ENCODE measurements around the gene NOTCH1.
"Not testable (repeated sequence)": the region's sequence is repeated elsewhere in the genome, so short reads cannot be mapped to it uniquely, and the experiment has no call there.

The NOTCH1 gene

DNA sequence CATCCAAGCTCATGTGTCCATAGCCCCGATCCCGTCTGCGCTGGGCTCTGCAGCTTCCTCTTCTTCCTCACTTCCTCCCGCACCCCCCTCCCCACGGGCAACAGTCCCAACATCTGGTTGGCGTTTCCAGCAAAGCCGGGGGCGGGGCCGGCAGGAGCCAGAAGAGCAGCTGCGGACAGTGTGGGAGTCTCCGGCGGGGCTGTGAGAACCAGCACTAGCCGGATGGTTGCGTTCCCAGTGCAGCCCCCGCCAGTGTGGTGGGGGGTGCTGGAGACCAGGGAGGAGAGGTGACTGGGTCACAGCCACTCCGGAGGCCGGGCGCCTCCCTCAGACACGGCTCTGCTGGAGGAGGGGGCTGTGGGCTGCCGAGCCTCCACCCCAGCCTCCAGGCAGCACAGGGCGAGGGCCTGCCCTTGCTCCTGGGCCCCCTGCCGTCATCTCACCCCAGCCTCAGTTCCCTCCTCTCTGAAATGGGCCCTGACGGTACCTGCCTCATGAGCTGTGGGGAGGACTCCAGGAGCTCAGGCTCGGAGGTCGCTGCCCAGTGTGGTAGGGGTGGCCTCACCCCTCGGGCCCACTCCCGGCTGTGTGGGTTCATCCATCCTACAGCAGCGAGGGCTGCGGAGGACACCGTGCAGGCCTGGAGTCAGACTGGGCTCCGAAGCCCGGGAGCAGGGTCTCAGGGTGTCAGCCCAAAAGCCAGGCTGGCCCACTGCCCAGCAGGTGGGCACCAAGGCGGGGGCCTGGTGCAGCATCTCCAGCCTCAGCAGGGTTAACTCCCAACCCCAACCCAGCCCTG is 41.5 kb upstream of the NOTCH1 start:
- peaks cover 13 to 23% of the 10 kb centered on the region in 2 donors for H3K4me1 ChIP-seq (ENCODE audit: control insufficient read depth in 2 of 2, insufficient read depth in 2 of 2, low read length in 2 of 2)
- peak overlapping the region in 1 of 2 donors; percentile 9 for H3K27ac ChIP-seq (ENCODE audit: low read depth in 2 of 2, low read length in 2 of 2)
- H3K36me3 ChIP-seq (ENCODE audit: control insufficient read depth in 2 of 2, insufficient read depth in 2 of 2, low read length in 2 of 2): no peaks in the 10 kb centered on the region
- no peak overlapping the region for H3K9ac ChIP-seq (ENCODE audit: low read depth in 1 of 2, low read length in 2 of 2)
- H3K4me3 ChIP-seq (ENCODE audit: low read length in 2 of 2): no peak overlapping the region
- no peaks in the 10 kb centered on the region for H3K27me3 ChIP-seq (ENCODE audit: control insufficient read depth in 2 of 2, insufficient read depth in 2 of 2, low read length in 2 of 2)
- no peaks in the 10 kb centered on the region for H3K9me3 ChIP-seq (ENCODE audit: control insufficient read depth in 2 of 2, low read length in 2 of 2)

GRCh38 chr9:136586391-136586953 is 40.6 kb upstream of the NOTCH1 start:
- Histone ChIP-seq H3K36me3 (ENCODE audit: control insufficient read depth in 2 of 2, insufficient read depth in 2 of 2, low read length in 2 of 2) (no peaks in the 10 kb centered on the region), H3K9me3 (ENCODE audit: control insufficient read depth in 2 of 2, low read length in 2 of 2) (no peaks in the 10 kb centered on the region), H3K4me3 (ENCODE audit: low read length in 2 of 2) (no peak overlapping the region), H3K27me3 (ENCODE audit: control insufficient read depth in 2 of 2, insufficient read depth in 2 of 2, low read length in 2 of 2) (no peaks in the 10 kb centered on the region), H3K9ac (ENCODE audit: low read depth in 1 of 2, low read length in 2 of 2) (no peak overlapping the region), H3K27ac (ENCODE audit: low read depth in 2 of 2, low read length in 2 of 2) (no peak overlapping the region), H3K4me1 (ENCODE audit: control insufficient read depth in 2 of 2, insufficient read depth in 2 of 2, low read length in 2 of 2) (peaks cover 13 to 23% of the 10 kb centered on the region in 2 donors)

GRCh38 chr9:136585531-136586120 is 39.8 kb upstream of the NOTCH1 start:
- no peak overlapping the region for H3K9ac ChIP-seq (ENCODE audit: low read depth in 1 of 2, low read length in 2 of 2)
- H3K27ac ChIP-seq (ENCODE audit: low read depth in 2 of 2, low read length in 2 of 2): no peak overlapping the region
- H3K4me3 ChIP-seq (ENCODE audit: low read length in 2 of 2): no peak overlapping the region
- H3K27me3 ChIP-seq (ENCODE audit: control insufficient read depth in 2 of 2, insufficient read depth in 2 of 2, low read length in 2 of 2): no peaks in the 10 kb centered on the region
- H3K4me1 ChIP-seq (ENCODE audit: control insufficient read depth in 2 of 2, insufficient read depth in 2 of 2, low read length in 2 of 2): peaks cover 10 to 23% of the 10 kb centered on the region in 2 donors
- no peaks in the 10 kb centered on the region for H3K9me3 ChIP-seq (ENCODE audit: control insufficient read depth in 2 of 2, low read length in 2 of 2)
- no peaks in the 10 kb centered on the region for H3K36me3 ChIP-seq (ENCODE audit: control insufficient read depth in 2 of 2, insufficient read depth in 2 of 2, low read length in 2 of 2)

DNA sequence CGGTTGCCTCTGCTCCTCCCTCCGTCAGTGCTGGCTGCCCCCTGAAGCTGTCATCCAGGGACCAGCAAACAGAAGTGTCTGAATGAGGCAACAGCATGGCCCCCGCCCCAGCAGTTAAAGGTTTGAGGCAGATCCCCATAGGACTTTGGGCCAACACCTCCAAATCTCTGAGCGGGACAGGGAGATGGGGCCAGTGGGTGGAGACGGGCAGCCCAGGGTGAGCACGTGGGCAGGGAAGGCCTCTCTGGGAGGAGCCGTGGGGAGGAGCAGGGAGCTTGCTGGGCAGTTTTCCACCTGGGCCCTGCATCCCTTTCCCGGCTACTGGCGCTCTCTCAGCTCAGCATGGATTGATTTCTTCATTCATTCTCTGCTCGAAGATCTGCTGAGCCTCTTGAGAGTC is 39.1 kb upstream of the NOTCH1 start:
- Histone ChIP-seq H3K9me3 (ENCODE audit: control insufficient read depth in 2 of 2, low read length in 2 of 2) (no peaks in the 10 kb centered on the region), H3K9ac (ENCODE audit: low read depth in 1 of 2, low read length in 2 of 2) (no peak overlapping the region), H3K4me3 (ENCODE audit: low read length in 2 of 2) (no peak overlapping the region), H3K27ac (ENCODE audit: low read depth in 2 of 2, low read length in 2 of 2) (no peak overlapping the region), H3K36me3 (ENCODE audit: control insufficient read depth in 2 of 2, insufficient read depth in 2 of 2, low read length in 2 of 2) (no peaks in the 10 kb centered on the region), H3K27me3 (ENCODE audit: control insufficient read depth in 2 of 2, insufficient read depth in 2 of 2, low read length in 2 of 2) (no peaks in the 10 kb centered on the region), H3K4me1 (ENCODE audit: control insufficient read depth in 2 of 2, insufficient read depth in 2 of 2, low read length in 2 of 2) (peaks cover 10 to 20% of the 10 kb centered on the region in 2 donors)

DNA sequence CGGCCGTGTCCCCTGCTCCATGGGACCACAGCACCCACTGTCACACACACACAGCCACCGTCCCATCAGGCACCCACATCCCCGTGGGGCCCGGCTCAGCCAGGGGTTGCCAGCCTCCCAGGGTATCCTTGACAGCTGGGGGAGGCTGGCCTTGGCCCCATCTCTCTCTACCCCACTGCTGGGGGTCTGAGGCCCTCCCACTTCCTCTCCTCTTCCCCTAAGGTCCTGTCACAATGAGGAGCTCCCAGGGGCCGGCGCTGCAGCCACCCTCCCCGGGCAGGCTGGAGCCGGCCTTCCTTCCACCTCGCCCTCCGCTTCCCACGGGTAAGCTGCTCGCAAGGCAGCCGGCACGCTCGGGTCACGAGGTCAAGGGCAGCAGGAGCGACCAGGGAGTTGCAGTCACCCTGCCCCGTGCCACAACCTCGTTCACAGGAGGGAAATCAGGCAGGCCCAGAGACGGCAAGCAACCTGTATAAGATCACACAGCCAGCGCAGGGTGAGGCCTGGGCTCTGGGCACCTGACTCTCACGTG is 38.6 kb upstream of the NOTCH1 start:
- Histone ChIP-seq H3K27ac (ENCODE audit: low read depth in 2 of 2, low read length in 2 of 2) (no peak overlapping the region), H3K36me3 (ENCODE audit: control insufficient read depth in 2 of 2, insufficient read depth in 2 of 2, low read length in 2 of 2) (no peaks in the 10 kb centered on the region), H3K9me3 (ENCODE audit: control insufficient read depth in 2 of 2, low read length in 2 of 2) (no peaks in the 10 kb centered on the region), H3K27me3 (ENCODE audit: control insufficient read depth in 2 of 2, insufficient read depth in 2 of 2, low read length in 2 of 2) (no peaks in the 10 kb centered on the region), H3K9ac (ENCODE audit: low read depth in 1 of 2, low read length in 2 of 2) (no peak overlapping the region), H3K4me3 (ENCODE audit: low read length in 2 of 2) (no peak overlapping the region), H3K4me1 (ENCODE audit: control insufficient read depth in 2 of 2, insufficient read depth in 2 of 2, low read length in 2 of 2) (peaks cover 10 to 20% of the 10 kb centered on the region in 2 donors)

GRCh38 chr9:136582977-136583735 is 37.3 kb upstream of the NOTCH1 start:
- peaks cover 10 to 16% of the 10 kb centered on the region in 2 donors for H3K4me1 ChIP-seq (ENCODE audit: control insufficient read depth in 2 of 2, insufficient read depth in 2 of 2, low read length in 2 of 2)
- no peaks in the 10 kb centered on the region for H3K9me3 ChIP-seq (ENCODE audit: control insufficient read depth in 2 of 2, low read length in 2 of 2)
- no peak overlapping the region for H3K9ac ChIP-seq (ENCODE audit: low read depth in 1 of 2, low read length in 2 of 2)
- H3K27me3 ChIP-seq (ENCODE audit: control insufficient read depth in 2 of 2, insufficient read depth in 2 of 2, low read length in 2 of 2): no peaks in the 10 kb centered on the region
- H3K4me3 ChIP-seq (ENCODE audit: low read length in 2 of 2): no peak overlapping the region
- H3K27ac ChIP-seq (ENCODE audit: low read depth in 2 of 2, low read length in 2 of 2): no peak overlapping the region
- no peaks in the 10 kb centered on the region for H3K36me3 ChIP-seq (ENCODE audit: control insufficient read depth in 2 of 2, insufficient read depth in 2 of 2, low read length in 2 of 2)

- Histone ChIP-seq H3K27me3 (ENCODE audit: control insufficient read depth in 2 of 2, insufficient read depth in 2 of 2, low read length in 2 of 2) (no peaks in the 10 kb centered on the region), H3K36me3 (ENCODE audit: control insufficient read depth in 2 of 2, insufficient read depth in 2 of 2, low read length in 2 of 2) (no peaks in the 10 kb centered on the region), H3K4me1 (ENCODE audit: control insufficient read depth in 2 of 2, insufficient read depth in 2 of 2, low read length in 2 of 2) (peaks cover 1 to 7% of the 10 kb centered on the region in 2 donors), H3K9me3 (ENCODE audit: control insufficient read depth in 2 of 2, low read length in 2 of 2) (no peaks in the 10 kb centered on the region), H3K4me3 (ENCODE audit: low read length in 2 of 2) (no peak overlapping the region), H3K9ac (ENCODE audit: low read depth in 1 of 2, low read length in 2 of 2) (no peak overlapping the region), H3K27ac (ENCODE audit: low read depth in 2 of 2, low read length in 2 of 2) (no peak overlapping the region)
These were observed 36.0 kb upstream of the NOTCH1 start for GRCh38 chr9:136581614-136582447.

GRCh38 chr9:136579650-136580219 is 33.9 kb upstream of the NOTCH1 start:
- not testable (repeated sequence) for H3K36me3 ChIP-seq (ENCODE audit: control insufficient read depth in 2 of 2, insufficient read depth in 2 of 2, low read length in 2 of 2); H3K9ac ChIP-seq (ENCODE audit: low read depth in 1 of 2, low read length in 2 of 2); H3K27me3 ChIP-seq (ENCODE audit: control insufficient read depth in 2 of 2, insufficient read depth in 2 of 2, low read length in 2 of 2); H3K4me1 ChIP-seq (ENCODE audit: control insufficient read depth in 2 of 2, insufficient read depth in 2 of 2, low read length in 2 of 2); H3K27ac ChIP-seq (ENCODE audit: low read depth in 2 of 2, low read length in 2 of 2); H3K9me3 ChIP-seq (ENCODE audit: control insufficient read depth in 2 of 2, low read length in 2 of 2); H3K4me3 ChIP-seq (ENCODE audit: low read length in 2 of 2)

DNA sequence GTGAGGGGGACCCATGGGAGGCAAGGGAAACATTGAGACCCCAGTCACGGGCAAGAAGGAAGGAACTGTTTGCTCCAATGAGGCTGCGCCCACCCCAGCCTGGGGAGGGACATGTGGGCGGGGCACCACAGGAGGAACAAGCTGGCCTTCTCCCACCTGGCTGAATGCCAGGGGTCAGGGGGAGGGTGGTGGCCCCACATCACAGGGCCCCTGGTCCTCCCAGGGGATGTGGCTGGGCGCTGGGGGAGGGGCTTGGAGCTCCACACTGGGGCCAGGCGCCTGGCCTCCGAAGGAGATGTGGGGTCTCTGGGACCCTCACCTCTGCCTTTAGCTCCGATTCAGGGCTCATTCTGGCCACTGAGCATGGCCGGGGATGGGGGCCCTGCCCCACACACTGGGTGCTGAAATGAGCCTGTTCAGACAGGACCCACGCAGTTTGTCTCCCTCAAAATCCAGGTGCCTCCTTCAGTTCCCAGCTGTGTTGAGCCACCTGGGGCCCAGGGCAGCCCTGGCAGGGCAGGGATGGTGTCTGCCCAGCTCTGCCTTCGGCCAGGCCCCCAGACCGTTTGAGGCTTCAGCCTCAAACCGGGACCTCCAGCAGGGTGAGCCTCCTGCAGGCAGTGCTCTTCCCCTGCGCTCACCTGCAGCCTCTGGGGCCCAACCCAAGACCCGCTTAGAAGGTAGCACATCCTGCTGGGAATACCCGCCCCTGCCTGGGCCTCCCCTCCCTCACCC is 33.2 kb upstream of the NOTCH1 start:
- no peaks in the 10 kb centered on the region for H3K4me1 ChIP-seq (ENCODE audit: control insufficient read depth in 2 of 2, insufficient read depth in 2 of 2, low read length in 2 of 2)
- no peaks in the 10 kb centered on the region for H3K27me3 ChIP-seq (ENCODE audit: control insufficient read depth in 2 of 2, insufficient read depth in 2 of 2, low read length in 2 of 2)
- H3K9ac ChIP-seq (ENCODE audit: low read depth in 1 of 2, low read length in 2 of 2): no peak overlapping the region
- H3K4me3 ChIP-seq (ENCODE audit: low read length in 2 of 2): no peak overlapping the region
- H3K36me3 ChIP-seq (ENCODE audit: control insufficient read depth in 2 of 2, insufficient read depth in 2 of 2, low read length in 2 of 2): no peaks in the 10 kb centered on the region
- H3K9me3 ChIP-seq (ENCODE audit: control insufficient read depth in 2 of 2, low read length in 2 of 2): no peaks in the 10 kb centered on the region
- no peak overlapping the region for H3K27ac ChIP-seq (ENCODE audit: low read depth in 2 of 2, low read length in 2 of 2)

All from mucosa of rectum (tissue), 2 donors.